GM19351 (cell line): Measurements from ENCODE around the gene REN.

Experiments
- ATAC-seq: cut with Tn5 transposase; IDR thresholded peaks from one replicate; pipeline ENCODE4 v1.9.1; 2021; ENCODE audit warnings: mild to moderate bottlenecking, moderate library complexity; ENCODE audit not compliant: unreplicated experiment

The REN gene

DNA sequence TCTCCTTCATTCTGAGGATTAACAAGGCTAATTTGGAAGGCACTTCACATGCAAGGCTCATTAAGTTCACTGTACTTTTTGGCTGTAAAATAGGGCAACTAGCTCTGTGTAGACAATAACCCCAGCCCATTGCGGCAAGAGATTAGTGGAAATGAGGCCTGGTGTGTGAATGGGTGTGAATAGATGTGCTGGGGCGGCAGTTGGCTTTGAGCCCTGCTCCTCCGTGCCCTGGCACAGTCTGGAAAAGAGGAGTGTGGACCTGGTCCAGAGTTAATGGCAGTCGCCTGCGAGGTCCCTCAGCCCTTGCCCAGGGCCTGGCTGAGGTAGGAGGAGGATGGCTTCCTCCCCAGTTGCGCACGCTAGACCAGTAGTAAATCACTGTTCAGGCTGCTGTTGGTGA is 25.3 kb upstream of the REN start:
- ATAC-seq = no peak

DNA sequence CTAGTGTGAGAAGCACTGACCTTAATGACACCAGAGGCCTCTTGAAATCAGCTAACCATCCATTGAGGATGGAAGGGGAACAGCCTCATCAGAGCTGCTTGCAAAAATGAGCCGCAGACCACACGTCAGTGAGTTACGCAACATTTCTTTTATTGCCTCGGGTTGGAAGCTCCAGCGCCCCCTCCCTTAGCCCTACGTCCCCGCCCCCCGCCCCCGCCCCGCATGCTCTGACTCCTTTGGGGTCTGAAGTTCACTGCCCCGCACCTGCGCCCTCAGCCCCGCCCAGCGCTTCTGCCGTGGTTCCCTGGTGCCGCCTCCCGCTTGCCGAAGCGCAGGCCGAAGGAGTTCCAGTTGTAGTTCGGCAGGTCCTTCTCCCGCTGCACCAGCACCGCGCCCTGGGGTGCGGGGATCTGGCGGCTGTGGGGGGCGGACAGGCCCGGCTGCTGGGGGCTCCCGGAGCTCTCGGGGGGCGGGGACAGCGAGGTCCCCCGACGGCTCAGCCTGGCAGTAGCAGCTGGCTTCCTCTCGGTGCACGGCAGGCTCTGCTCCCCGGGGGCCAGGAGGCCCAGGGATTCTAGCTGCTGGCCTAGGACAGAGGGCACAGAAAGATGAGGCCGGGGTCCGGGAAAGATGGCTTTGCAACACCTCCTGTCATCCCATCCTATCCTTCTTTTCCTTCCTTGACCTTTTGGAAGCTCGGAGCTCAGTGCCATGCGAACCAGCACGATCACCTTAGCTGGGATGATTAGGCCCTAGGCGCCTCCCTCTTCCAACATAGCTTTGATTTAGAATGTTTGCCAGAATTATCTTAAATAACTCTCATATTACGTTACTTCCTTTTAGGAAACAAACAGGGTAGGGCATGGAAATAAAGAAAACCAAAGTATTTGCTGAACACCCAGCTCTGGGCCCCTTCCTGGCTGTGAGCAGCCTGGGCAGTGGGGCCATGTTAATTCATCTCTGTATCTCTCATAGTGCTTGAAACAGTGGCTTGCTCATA is 24.4 kb upstream of the REN start:
- no peak for ATAC-seq

DNA sequence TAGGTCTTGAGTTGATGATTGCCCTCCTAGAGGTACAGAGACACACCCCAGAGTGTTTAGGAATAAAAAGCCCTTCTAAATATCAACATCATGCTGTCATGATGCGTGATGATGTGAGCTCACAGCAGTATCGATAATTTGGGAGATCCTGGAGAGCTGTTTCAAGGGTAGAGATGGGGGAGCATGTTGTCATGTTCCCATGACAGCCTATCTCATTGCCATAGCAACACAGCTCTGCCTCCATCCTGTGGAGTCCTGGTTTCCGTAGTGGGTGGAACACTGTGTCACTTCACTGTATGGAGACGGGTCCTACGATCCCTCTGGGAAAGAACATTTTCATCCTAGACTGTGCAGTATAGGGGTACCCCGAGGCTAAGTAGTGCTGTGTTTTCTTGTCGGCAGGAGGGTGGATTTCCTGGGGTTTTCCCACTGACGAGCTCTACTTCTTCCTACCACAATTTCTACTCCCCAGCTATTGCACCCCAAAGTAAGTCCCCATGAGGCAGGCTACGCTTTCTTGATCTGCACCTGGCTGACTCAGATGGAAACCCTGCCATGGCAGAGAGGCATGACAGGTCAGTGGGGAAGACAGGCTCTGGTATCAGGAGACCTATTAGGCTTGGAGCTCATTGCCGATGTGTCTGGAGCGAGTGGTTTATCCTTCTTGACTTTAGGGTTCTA is 23.0 kb upstream of the REN start:
- ATAC-seq = no peak

DNA sequence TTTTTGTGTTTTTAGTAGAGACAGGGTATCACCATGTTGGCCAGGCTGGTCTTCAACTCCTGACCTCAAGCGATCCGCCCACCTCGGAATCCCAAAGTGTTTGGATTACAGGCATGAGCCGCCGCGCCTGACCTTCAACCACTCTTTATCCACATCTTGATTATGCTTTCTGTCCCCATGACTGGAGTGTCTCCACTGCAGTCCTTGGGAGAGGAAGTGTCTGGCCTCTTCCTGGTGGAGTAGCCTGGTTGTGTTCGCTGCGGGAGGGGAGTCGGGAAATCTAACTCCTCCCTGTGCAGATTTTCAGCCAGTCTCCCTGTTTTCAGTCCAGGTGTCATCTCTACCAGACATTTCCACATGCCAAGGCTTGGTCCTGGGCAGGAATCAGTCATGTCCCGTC is 20.5 kb upstream of the REN start:
- ATAC-seq = no peak

DNA sequence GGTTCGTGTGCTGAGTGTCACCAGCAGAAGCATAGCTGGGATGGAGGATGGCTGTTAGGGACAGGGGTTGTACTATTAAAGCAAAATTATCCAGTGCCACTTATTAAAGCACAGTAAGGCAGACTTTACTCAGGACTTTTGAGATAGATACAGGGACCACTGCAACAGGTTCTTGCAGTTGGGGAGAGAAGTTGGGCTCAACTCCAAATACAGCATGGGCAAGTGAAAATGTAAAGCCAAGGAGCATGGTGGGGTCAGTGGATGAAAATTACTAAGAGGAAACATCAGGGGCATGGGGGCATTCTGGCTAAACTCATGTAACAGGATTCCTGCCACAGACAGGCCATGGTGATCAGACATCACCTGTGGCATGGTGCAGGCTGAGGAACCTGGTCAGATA is 15.0 kb upstream of the REN start:
- no peak for ATAC-seq

DNA sequence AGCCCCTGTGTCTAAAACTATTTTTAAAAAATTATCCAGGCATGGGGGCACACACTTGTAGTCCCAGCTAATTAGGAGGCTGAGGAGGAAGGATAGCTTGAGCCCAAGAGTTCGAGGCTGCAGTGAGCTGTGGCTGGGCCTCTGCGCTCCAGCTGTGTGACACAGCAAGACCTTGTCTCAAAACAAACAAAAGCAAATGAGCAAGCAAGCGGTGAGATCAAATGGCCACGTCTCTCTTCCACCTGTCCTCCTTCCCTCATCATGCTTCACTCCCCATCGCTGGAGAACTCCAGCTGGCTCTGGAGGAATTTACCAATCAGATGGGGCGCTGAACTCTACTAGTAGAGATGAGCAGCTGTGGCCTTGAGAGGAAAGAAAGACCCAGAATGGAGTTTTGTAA is 14.0 kb upstream of the REN start:
- ATAC-seq = no peak

DNA sequence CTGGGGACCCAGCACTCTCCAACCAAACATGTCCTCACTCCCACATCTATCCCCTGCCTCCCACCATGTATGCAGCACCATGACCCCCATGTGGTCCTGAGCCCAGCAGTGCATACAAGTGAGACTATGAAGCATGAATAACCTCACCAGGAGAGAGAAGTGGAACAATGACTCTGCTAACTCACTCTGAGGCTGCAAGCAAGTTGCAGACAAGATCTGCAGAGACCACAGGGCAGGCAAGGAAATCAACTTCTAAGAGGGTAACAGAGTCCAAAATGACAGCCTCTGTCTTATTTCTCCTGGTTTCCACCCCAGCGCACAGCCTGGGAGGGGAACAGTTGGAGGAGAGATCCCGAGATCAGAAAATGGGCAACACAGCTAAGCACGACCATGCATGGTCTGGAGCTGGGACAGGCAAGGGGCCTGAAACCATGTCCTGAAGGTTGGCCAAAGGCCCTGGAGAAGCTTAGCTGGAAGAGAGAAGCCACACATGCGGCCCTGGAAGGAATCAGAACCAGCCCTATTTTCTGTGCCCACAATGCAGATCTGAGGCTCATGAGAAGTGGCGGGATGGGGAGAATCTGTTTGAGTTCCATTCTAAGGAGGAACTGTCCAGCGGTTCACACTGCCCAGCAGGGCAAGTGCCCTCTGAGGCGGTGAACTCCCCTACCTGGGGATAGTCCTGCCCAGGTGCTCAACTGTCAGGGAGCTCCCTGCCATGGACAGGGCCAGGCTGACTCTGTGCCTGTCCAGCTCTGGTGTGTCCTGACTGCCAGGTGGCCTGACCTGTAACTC is 12.5 kb upstream of the REN start:
- no peak for ATAC-seq

DNA sequence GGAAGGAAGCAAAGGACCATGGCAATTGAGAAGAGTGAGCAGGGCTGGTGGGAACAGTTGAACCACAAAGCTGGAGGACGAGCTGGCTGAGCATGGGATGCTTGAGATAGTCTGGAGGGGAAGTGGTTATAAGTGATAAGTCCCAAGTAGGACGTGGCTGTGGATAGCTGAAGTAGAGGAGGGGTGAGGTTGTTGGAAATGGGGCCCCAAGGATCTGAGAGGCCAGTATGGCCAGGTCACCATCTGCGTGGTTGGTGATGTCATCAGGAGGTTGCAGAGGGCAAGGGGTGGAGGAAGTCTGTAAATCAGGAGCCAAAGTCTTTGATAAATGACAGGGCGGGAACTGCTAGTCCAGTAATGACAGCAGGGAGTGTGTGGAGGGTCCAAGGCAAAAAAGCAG is 11.0 kb upstream of the REN start:
- no peak for ATAC-seq

DNA sequence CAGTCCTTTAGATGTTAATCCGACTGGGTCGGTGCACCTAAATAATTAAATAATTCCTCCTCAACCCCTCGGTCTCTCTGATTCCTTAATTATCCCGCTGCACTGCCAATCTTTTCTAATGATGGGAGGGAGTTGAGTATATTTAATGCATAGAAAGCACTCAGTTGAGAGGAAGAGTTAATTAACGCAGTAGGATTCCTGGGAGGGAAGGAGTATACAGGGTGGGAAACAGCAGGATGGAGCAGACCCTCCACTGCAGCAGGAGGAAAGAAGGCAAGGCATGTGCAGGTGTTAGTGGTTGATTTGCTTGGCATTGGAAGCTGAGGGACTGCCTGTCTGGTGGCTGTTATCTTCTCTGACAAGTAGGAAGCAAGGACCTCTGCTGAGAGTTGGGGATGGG is 9.9 kb upstream of the REN start:
- no peak for ATAC-seq

DNA sequence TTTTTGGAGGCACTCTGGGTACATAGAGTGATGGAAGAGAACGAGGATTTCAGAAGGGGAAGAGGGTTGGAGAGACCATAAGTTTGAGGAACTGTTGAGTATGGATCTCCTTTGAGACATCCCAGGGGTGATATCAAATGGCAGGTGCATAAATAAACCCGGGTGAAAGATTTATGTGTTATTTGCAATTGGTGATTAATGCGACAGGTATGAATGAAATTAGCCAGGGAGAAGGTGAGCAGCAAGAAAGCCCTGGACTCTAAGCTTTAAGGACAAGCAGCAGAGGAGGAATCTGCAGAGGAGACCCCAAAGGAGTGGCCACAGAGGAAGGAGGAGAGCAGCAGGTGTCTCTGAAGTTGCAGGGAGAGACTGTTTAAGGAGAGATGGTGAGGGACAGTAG is 8.8 kb upstream of the REN start:
- ATAC-seq = no peak

DNA sequence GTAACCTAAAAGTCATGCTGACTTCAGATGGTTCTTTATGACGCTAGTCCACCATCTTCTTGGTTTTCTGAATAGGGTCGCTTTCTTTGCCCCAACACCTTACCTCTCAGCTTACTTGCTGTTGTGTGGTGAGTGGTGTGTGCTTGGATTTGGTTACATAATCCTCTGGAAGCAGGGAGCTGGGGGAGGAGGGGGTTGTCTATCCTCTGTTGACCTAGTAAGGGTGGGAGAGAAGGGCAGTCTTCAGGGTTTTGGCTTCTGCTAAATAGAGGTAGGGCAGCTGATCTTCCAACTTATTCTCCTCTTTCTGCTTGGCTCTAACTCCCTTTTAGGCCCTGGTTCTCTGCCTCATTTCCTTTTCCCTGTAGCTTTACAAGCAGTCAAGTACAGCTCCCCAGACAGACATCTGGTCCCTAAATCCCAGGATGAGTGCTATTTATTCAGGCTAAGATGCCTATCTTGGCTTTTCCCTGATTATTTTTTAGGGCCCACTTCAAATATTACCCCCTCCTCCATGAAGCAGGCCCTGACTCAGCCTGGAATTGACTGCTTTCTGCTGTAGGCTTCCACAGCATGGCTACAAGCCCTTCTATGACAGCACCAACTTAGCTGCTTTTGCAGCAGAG is 6.4 kb upstream of the REN start:
- no peak for ATAC-seq

DNA sequence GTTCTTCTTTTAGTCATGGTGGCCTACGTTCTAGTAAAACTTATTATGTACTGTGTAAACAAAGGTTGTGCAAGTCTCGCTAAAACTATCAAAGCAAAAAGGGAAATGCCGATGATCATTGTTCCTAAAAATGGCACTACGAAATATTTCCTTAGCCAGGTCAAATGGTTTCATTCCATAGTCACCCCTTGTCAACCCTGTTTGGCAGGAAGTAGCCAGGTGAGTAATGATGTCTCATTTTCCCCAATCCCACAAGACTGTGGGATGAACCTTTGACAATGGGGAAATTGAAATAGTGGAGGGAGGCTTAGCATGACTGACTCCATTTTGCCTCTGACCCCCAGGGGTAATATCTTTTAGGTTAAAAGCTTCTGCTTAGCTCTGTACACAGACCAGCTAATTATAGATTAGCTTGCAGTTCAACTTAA is 5.6 kb upstream of the REN start:
- ATAC-seq = no peak

DNA sequence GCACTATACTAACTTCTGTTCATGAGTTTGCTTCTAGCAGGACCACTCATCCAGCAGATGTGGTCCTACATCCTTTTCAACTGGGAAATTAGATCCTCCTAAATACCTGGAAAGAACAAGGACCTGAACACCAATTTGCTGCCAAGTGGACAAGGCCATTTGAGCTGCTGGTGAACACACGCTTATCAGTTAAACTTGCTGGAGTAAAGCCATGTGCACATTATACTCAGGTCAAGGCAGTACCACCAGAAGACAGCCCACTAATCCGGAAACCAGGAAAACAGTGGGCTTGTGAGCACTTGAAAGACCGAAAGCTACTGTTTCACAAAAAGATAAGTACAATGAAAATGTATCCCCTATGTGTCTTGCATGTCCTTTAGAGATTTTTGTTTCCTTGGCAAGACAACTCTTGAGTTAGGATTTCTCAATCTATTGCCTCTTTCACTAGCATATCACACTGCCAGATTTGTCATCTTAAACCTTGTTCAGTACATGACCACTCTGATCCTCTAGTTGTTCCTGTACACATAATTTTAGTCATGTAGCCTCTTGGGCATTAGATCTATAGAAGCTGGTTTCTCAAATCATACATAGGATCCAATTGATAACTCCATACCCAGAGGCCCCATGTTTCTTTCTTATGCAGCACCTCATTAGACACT is 4.5 kb upstream of the REN start:
- no peak for ATAC-seq

DNA sequence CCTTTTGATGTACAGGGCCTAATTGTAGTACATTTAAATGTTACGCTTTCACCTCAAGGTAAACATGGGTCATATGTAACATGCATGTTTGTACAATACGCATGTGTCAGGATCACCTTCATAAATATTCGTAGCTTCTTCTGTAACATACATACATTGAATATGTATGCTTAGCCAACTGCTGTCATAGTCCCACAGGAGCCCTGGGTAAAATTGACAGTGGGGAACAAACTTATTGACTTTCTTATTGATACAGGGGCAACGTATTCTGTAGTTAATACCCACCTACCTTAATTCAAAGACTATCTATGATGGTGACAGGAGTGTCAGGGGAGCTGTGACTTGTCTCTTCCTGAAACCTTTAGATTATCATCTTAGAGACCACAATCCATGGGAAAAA is 3.7 kb upstream of the REN start:
- no peak for ATAC-seq

DNA sequence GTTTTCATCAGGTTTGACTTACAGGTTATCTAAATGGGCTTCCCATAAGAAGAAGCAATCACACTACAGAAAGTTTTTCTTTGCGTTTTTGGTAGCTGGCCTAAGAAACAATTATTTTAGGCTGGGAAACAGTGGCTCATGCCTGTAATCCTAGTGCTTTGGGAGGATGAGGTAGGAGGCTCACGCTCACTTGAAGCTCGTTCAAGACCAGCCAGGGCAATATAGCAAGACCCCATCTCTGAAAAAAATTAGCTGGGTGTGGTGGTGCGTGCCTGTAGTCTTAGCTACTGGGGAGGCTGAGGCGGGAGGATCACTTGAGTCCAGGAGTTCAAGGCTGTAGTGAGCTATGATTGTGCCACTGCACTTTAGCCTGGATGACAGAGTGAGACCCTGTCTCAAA is 1.6 kb upstream of the REN start:
- no peak for ATAC-seq

DNA sequence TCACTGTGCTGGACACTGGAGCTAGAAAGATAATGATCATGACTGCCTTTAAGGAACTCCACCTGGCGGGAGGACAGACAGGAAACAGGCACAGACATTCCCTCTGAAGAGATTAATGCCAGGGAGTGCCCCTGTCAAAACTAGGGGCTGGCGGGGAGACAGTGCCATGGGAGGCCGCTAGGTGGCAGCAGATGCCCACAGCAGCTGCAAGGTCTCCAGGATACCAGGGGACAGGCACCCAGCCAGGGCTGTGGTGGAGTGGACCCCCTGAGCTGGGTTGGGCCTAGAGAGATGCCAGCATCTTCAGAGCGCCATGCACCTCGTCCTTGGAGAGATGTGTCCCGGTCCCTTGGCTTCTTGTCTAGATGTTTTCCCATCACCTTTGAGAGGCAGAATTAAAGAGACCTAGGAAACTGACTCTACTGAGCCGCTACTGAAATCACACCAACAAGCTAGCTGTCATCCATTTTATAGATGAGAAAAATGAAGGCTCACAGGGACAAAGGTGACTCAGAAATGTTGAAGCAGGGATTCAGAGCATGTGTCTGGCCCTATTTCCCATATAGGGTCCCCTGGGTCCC is 3.6 kb downstream of the REN start:
- peak; percentile 47 for ATAC-seq

DNA sequence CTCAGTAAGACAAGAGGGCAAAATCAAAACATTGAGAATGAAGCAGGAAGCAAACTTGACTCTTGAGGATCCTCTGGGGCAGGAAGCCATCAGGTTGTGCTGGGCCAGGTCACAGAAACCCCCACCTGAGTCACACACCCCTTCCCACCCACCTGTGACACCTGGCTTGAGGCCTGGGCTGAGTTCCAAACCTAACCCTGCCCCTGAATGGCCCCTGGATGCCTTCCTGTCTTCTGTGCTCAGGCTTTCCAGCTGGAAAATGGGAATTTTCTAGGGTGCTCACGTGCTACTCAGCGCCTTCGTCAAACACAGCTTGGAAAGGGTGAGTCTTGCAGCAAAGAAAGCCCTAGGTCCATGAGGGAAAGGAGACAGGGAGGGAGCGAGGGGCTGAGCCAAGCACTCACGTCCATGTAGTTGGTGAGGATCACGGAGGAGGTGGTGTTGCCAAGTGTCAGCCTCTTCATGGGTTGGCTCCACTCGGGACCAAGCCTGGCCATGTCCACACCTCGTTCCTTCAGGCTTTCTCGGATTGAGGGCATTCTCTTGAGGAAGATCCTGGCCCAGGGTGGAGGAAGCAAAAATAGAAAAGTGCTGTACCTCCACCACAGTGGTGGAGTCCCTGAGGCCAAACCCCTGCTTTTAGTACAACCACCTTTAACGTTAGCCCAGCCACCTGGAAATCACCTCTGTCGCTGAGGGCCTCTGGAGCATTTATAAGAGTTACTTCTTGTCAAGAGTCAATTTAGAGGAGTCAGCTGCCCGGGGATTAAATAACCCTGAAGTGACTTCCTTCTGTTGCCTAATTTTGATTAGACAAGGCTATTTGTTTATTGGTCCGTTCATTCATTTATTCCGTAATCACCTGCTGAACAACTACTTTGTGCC is 4.3 kb downstream of the REN start:
- ATAC-seq = no peak

DNA sequence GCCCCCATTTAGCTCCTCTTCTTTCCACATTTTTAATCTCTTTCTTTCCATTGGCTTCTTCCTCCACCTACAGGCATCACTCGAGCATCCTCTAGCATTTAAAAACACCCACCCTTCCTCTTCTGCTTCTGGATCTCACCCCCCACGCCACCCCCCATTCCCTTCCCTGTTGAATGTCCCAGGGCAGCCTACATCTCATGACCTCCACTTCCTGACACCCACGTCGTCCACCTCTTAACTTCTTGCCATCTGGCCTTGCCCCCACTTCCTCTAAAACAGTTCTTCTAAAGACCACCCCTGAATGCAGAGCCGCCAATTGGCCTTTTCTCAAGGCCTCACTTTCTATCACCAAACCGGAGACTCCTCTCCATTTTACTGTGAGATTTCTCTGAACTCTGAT is 8.2 kb downstream of the REN start:
- no peak for ATAC-seq

DNA sequence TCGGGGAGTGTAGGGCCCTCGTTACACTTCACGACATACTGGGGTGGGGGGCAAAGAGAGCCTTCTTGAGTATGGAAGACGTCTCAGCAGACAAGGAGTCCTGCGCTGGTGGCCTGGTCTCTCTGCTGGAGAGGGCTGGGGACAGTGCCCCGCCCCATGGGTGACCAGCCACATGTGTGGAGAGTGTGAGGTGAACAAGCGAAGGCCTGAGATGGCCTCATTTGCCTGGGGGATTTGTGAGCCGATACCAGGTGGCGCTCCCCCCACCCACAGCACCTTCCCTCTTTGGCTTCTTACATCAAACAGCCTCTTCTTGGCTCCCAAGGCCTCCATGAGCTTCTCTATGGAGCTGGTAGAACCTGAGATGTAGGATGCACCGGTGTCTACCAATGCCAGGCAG is 10.3 kb downstream of the REN start:
- ATAC-seq = no peak
